ENCODE data around the gene ZFYVE16.

The ZFYVE16 gene

GRCh38 chr5:80480354-80480753 is 72.5 kb downstream of the ZFYVE16 start:
- no peak overlapping the region for H3K27ac ChIP-seq (ENCODE audit: low read length)
- no peak for TF ChIP-seq EZH2phosphoT487 (IDR thresholded peaks at IDR 0.05; ENCODE audit: low read depth)
- TF ChIP-seq, protein P1, sequence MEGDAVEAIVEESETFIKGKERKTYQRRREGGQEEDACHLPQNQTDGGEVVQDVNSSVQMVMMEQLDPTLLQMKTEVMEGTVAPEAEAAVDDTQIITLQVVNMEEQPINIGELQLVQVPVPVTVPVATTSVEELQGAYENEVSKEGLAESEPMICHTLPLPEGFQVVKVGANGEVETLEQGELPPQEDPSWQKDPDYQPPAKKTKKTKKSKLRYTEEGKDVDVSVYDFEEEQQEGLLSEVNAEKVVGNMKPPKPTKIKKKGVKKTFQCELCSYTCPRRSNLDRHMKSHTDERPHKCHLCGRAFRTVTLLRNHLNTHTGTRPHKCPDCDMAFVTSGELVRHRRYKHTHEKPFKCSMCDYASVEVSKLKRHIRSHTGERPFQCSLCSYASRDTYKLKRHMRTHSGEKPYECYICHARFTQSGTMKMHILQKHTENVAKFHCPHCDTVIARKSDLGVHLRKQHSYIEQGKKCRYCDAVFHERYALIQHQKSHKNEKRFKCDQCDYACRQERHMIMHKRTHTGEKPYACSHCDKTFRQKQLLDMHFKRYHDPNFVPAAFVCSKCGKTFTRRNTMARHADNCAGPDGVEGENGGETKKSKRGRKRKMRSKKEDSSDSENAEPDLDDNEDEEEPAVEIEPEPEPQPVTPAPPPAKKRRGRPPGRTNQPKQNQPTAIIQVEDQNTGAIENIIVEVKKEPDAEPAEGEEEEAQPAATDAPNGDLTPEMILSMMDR (IDR thresholded peaks at IDR 0.05; ENCODE audit: low read depth, low read length), result no peak
- no peaks in the 10 kb centered on the region for H3K79me2 ChIP-seq (ENCODE audit: low read length)
- no peak overlapping the region for H3K4me3 ChIP-seq (ENCODE audit: low read length)
- no peak overlapping the region for H3K4me2 ChIP-seq (ENCODE audit: low read length)
- H2AFZ ChIP-seq (ENCODE audit: low read depth, low read length), result no peak overlapping the region
- H3K27me3 ChIP-seq (ENCODE audit: low read depth, low read length), result no peaks in the 10 kb centered on the region
- no peaks in the 10 kb centered on the region for H3K4me1 ChIP-seq (ENCODE audit: low read length)
- no peaks in the 10 kb centered on the region for H3K9me3 ChIP-seq (ENCODE audit: insufficient read depth, low read length)
- peaks cover 4% of the 10 kb centered on the region for H3K36me3 ChIP-seq (replicated peaks; ENCODE audit: low read depth, low read length)
- no peak overlapping the region for H3K9ac ChIP-seq (ENCODE audit: low read length)
- H4K20me1 ChIP-seq (ENCODE audit: insufficient read depth, low read length), result no peaks in the 10 kb centered on the region

- Histone ChIP-seq H3K4me1 (ENCODE audit: low read length) (no peaks in the 10 kb centered on the region), H3K9ac (ENCODE audit: low read length) (no peak overlapping the region), H4K20me1 (ENCODE audit: insufficient read depth, low read length) (no peaks in the 10 kb centered on the region), H3K27ac (ENCODE audit: low read length) (no peak overlapping the region), H3K9me3 (ENCODE audit: insufficient read depth, low read length) (no peaks in the 10 kb centered on the region), H3K27me3 (ENCODE audit: low read depth, low read length) (no peaks in the 10 kb centered on the region), H3K4me3 (ENCODE audit: low read length) (no peak overlapping the region), H3K79me2 (ENCODE audit: low read length) (no peaks in the 10 kb centered on the region), H3K36me3 (replicated peaks; ENCODE audit: low read depth, low read length) (peaks cover 4% of the 10 kb centered on the region), H2AFZ (ENCODE audit: low read depth, low read length) (no peak overlapping the region), H3K4me2 (ENCODE audit: low read length) (no peak overlapping the region)
- TF ChIP-seq, protein P1 (IDR thresholded peaks at IDR 0.05; ENCODE audit: low read depth, low read length), result peak; percentile 66
- no peak for TF ChIP-seq EZH2phosphoT487 (IDR thresholded peaks at IDR 0.05; ENCODE audit: low read depth)
Measured at GRCh38 chr5:80481019-80481893, 73.4 kb downstream of the ZFYVE16 start.

GRCh38 chr5:80482578-80482977 is 74.7 kb downstream of the ZFYVE16 start:
- no peak overlapping the region for H3K27ac ChIP-seq (ENCODE audit: low read length)
- H3K4me2 ChIP-seq (ENCODE audit: low read length), result no peak overlapping the region
- H2AFZ ChIP-seq (ENCODE audit: low read depth, low read length), result no peak overlapping the region
- H3K4me3 ChIP-seq (ENCODE audit: low read length), result no peak overlapping the region
- H3K9me3 ChIP-seq (ENCODE audit: insufficient read depth, low read length), result no peaks in the 10 kb centered on the region
- H3K9ac ChIP-seq (ENCODE audit: low read length), result no peak overlapping the region
- TF ChIP-seq, protein P1 (IDR thresholded peaks at IDR 0.05; ENCODE audit: low read depth, low read length), result no peak
- no peak for TF ChIP-seq EZH2phosphoT487 (IDR thresholded peaks at IDR 0.05; ENCODE audit: low read depth)
- H3K27me3 ChIP-seq (ENCODE audit: low read depth, low read length), result no peaks in the 10 kb centered on the region
- H3K36me3 ChIP-seq (replicated peaks; ENCODE audit: low read depth, low read length), result peaks cover 4% of the 10 kb centered on the region
- H3K4me1 ChIP-seq (ENCODE audit: low read length), result no peaks in the 10 kb centered on the region
- no peaks in the 10 kb centered on the region for H4K20me1 ChIP-seq (ENCODE audit: insufficient read depth, low read length)
- H3K79me2 ChIP-seq (ENCODE audit: low read length), result no peaks in the 10 kb centered on the region

DNA sequence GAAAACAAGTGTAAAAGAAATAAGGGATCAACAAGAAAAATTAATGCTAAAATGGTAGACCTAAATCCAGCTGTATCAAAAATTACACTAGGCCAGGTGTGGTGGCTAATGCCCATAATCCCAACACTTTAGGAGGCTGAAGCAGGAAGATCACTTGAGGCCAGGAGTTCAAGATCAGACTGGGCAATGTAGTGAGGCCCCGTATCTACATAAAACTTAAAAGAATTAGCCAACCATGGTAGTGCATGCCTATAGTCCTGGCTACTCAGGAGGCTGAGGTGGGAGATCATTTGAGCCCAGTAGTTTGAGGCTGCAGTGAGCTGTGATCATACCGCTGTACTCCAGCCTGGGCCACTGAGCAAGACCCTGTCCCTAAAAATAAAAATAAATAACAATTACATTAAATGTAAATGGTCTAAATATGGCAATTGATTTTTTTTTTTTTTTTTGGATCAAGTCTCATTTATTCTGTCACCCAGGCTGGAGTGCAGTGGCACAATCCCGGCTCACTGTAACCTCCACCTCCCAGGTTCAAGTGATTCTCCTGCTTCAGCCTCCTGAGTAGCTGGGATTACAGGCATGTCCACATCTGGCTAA is 75.9 kb downstream of the ZFYVE16 start:
- Histone ChIP-seq H2AFZ (ENCODE audit: low read depth, low read length) (no peak overlapping the region), H3K4me3 (ENCODE audit: low read length) (no peak overlapping the region)

More for the DNA sequence above, 75.9 kb downstream of the ZFYVE16 start:
- Histone ChIP-seq H3K36me3 (replicated peaks; ENCODE audit: low read depth, low read length) (peaks cover 4% of the 10 kb centered on the region), H3K9me3 (ENCODE audit: insufficient read depth, low read length) (no peaks in the 10 kb centered on the region), H3K27ac (ENCODE audit: low read length) (no peak overlapping the region), H3K4me2 (ENCODE audit: low read length) (no peak overlapping the region), H3K79me2 (ENCODE audit: low read length) (no peaks in the 10 kb centered on the region), H3K27me3 (ENCODE audit: low read depth, low read length) (no peaks in the 10 kb centered on the region), H3K4me1 (ENCODE audit: low read length) (no peaks in the 10 kb centered on the region), H4K20me1 (ENCODE audit: insufficient read depth, low read length) (no peaks in the 10 kb centered on the region), H3K9ac (ENCODE audit: low read length) (no peak overlapping the region)
- TF ChIP-seq, protein P1 (IDR thresholded peaks at IDR 0.05; ENCODE audit: low read depth, low read length), result no peak
- TF ChIP-seq EZH2phosphoT487 (IDR thresholded peaks at IDR 0.05; ENCODE audit: low read depth), result no peak

All from OCI-LY3 (cell line).